Sigmoid colon (tissue), 4 donors: Measurements from ENCODE around the gene CLSTN2.

ENCODE experiments used
- CTCF ChIP-seq, 4 experiments: fragments of 450-650 bp in 3 of 4; fragments of 200-600 bp in 1 of 4; IDR thresholded peaks; one replicate each; pipeline ENCODE4 v1.5.1; 2016 to 2019; ENCODE audit warnings: antibody characterized with exemption in 4 of 4, mild to moderate bottlenecking in 3 of 4, moderate library complexity in 2 of 4
- EP300 ChIP-seq, 4 donors: sonication (generic); formaldehyde crosslinking; IDR thresholded peaks; one replicate each; pipeline ENCODE4 v1.6.1; 2017; ENCODE audit warnings: antibody characterized with exemption in 4 of 4
- POLR2A ChIP-seq, 2 donors: fragments of 450-650 bp; IDR thresholded peaks; one replicate each; pipeline ENCODE4 v1.6.1; 2016; ENCODE audit warnings: antibody characterized with exemption in 2 of 2, mild to moderate bottlenecking in 2 of 2, moderate library complexity in 2 of 2

- TF ChIP-seq EP300 (IDR thresholded peaks at IDR 0.05), result no peak
- TF ChIP-seq CTCF (IDR thresholded peaks at IDR 0.05), result no peak
- no peak for TF ChIP-seq POLR2A (IDR thresholded peaks at IDR 0.05)
Observed at GRCh38 chr3:140085001-140085400, 150.0 kb downstream of the CLSTN2 start.
